HG03064 (cell line): Measurements from ENCODE around the gene TFAP2C.
"Not testable (repeated sequence)": the region's sequence is repeated elsewhere in the genome, so short reads cannot be mapped to it uniquely, and the experiment has no call there.

Experiments
- ATAC-seq: cut with Tn5 transposase; IDR thresholded peaks from one replicate; pipeline ENCODE4 v1.9.1; 2021; ENCODE audit warnings: low read depth; ENCODE audit not compliant: unreplicated experiment

TFAP2C gene

GRCh38 chr20:56637576-56637975 lies 8.5 kb downstream of the TFAP2C start:
- no peak for ATAC-seq

GRCh38 chr20:56646599-56646998 lies 17.5 kb downstream of the TFAP2C start:
- no peak for ATAC-seq

DNA sequence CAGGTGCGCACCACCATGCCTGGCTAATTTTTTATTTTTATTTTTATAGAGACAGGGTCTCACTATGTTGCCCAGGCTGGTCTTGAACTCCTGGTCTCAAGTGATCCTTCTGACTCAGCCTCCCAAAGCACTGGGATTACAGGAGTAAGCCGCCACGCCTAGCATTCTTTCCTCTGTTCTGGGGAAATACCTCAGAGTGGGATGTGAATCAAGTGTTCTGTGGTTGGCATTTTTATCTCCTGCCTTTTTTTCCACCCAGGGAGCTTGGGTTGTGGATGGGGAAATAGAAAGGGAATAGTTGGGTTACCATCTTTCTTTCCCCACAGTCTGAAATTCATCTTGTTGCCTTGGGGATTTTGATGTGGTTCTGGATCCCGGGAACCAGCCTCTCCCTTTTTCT lies 24.1 kb downstream of the TFAP2C start:
- no peak for ATAC-seq

GRCh38 chr20:56656632-56657031 lies 27.5 kb downstream of the TFAP2C start:
- no peak for ATAC-seq

DNA sequence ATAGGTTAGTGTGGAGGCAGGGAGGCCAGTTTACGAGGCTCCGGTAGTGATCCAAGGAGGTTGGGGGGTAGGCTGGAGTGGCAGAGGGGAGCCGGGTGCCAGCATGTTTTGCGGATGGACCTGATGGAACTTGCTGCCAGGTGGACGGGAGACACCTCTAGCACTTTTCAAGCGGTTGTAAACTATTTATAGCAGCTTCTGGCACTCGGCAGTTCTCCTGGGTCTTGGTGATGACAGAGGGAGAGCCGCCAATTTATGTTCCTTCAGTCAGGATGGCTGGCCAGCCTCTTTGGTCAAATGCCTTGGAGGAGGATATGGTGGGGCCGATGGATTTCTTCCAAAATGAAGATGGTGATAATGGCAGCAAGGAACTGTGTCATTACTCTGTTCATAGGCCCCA lies 28.8 kb downstream of the TFAP2C start:
- ATAC-seq, result no peak

DNA sequence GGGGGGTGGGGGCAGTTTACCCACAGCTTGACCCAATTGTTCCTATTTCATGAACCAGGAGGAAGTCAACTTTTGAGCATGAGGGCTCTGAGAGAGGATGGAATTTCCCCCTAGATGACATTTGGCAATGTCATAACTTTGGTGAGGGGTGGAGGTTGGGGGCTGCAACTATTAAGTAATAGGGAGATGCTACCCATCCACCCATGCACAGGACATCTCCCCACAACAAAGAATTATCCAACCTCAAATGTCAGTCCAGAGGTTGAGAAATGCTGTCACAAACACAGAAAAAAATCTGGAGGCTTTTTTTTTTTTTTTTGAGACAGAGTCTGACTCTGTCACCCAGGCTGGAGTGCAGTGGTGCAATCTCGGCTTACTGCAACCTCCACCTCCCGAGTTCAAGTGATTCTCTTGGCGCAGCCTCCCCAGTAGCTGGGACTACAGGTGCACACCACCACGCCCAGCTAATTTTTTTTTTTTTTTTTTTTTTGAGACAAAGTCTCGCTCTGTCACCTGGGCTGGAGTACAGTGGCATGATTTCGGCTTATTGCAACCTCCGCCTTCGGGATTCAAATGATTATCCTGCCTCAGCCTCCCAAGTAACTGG lies 29.3 kb downstream of the TFAP2C start:
- not testable (repeated sequence) for ATAC-seq

GRCh38 chr20:56663660-56664059 lies 34.6 kb downstream of the TFAP2C start:
- ATAC-seq, result no peak

DNA sequence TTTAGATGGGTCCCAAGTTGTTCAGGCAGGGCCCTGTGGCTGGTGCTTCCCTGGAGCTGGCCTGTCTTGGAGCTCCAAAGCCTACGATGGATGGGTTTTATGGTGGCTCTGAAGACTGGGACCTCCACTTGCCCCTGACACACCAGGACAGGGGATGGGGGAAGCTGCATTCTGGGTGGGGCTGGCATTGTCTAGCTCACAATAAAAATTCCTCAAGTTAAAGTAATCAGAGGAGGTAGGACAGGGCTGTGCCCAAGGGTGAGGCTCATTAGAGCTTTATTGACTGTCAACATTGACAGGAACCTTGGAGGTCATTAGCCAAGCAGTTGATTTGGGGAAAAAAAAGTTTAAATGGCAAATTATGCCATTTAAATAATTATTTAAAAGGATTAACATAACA lies 35.7 kb downstream of the TFAP2C start:
- ATAC-seq, result no peak

GRCh38 chr20:56665806-56666205 lies 36.7 kb downstream of the TFAP2C start:
- ATAC-seq, result no peak

DNA sequence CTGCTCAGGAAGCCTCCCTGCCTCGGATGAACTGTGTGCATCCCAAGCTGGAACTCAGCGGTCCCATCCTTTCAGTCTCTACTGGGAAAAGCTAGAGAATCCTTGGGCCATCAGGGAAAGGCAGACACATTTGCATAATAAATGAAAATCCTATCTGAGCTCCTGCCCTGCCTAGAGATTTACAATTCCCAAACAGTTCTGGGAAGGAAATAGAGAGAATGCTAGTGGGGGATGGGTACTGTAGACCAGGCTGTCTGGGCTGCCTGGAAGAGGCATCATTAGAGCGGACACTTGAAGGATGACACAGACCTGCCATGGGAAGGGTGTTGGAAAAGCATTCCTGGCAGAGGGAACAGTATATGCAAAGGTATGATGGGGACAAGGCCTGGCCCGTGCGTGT lies 44.3 kb downstream of the TFAP2C start:
- ATAC-seq, result no peak

GRCh38 chr20:56676001-56676400 lies 46.9 kb downstream of the TFAP2C start:
- ATAC-seq, result no peak

DNA sequence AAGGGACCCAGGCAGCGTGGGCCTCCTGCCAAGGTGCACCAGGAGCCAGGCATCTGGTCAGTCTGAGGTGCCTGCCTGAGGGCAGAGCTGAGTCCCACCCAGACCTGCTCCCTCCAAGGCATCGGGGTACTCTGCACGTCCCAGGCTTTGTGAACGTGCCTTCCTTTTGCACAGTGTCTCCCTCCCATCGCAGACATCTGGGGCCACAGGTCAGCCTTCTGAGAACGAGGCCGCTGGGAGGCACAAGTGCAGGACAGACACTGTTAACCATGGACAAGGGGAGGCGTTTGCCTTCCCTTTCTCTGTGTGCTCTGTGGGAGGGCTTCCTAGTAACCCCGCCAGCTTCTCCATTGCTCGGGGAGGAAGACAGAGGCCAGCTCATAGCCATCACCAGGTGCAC lies 47.6 kb downstream of the TFAP2C start:
- no peak for ATAC-seq

- ATAC-seq, result no peak
Observed at GRCh38 chr20:56683077-56683865, 54.2 kb downstream of the TFAP2C start.

GRCh38 chr20:56685879-56686278 lies 56.8 kb downstream of the TFAP2C start:
- no peak for ATAC-seq

DNA sequence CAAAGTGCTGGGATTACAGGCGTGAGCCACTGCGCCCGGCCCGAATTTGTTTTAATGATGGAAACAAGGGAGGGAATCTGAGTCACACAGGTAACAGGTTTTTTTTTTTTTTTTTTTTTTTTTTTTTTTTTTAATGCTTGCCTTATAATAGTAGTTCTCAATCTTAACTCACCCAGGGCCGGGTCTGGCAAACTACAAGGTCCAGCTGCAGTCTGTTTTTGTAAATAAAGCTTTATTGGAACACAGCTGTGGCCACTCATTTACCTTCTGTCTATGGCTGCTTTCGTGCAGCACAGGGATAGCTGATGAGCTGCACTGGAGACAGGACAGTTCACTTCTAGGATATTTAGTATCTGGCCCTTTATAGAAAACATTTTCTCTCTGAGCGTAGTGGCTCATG lies 58.0 kb downstream of the TFAP2C start:
- no peak for ATAC-seq

DNA sequence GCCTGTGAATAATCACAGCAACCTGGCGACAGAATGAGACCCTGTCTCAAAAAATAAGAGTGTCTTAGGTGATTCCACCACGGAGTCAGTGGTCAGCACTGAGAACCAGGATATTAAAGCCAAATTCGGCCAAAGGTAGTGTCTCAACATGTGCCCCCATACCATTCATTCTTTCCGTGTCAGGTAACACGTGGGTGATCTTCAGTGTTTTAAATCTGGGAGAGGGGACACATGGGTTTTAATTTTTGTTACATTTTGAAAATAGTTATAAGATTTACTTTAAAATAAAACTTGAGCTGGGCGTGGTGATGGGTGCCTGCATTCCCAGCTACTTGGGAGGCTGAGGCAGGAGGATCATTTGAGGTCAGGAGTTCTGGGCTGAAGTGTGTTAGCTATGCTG lies 59.0 kb downstream of the TFAP2C start:
- ATAC-seq, result no peak
